Stimulated activated effector memory CD8-positive, alpha-beta T cell treated with anti-CD3 and anti-CD28 coated beads, Interleukin-12 subunit alpha, Interleukin-12 subunit beta, amount 100 ng/mL, for 72 hours (primary cell): ENCODE data around the gene ENHO.
"Not testable (repeated sequence)": the region's sequence is repeated elsewhere in the genome, so short reads cannot be mapped to it uniquely, and the experiment has no call there.

Experiments
- ATAC-seq: fragments of 150-1000 bp; cut with Tn5 transposase; 2 replicates; pipeline ENCODE4 v1.10.0; 2021
- DNase-seq, 2 donors: peaks; one replicate each; pipeline ENCODE4 v3.0.0; 2021 to 2022; ENCODE audit warnings: low spot score in 2 of 2
- H3K27ac Mint-ChIP-seq: one replicate; pipeline ENCODE4 v1.8.0; 2022; ENCODE audit warnings: mild to moderate bottlenecking, mixed read lengths
- H3K36me3 Mint-ChIP-seq: one replicate; pipeline ENCODE4 v1.8.0; 2022; ENCODE audit warnings: mild to moderate bottlenecking, mixed read lengths
- H3K4me1 Mint-ChIP-seq: one replicate; pipeline ENCODE4 v1.8.0; 2022; ENCODE audit warnings: mixed read lengths
- H3K4me3 Mint-ChIP-seq: one replicate; pipeline ENCODE4 v1.8.0; 2022; ENCODE audit warnings: mild to moderate bottlenecking, mixed read lengths
- H3K9me3 Mint-ChIP-seq: one replicate; pipeline ENCODE4 v1.8.0; 2022; ENCODE audit warnings: mixed read lengths

The ENHO gene

DNA sequence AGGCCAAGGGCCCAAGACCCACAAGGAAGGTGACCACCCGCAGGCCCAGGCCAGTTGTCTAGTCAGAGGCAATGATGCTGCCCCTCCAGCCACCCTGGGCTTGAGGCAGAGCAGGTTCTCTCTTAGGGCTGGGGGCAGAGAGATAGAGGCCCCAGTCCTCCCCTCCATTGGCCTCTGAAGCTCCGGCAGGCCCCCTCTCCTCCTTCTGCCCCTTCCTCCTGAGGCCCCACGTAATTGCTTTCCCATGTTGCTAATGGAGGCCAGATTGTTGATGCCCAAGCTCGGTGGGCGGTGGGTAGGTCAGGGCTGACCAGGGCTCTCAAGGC is 26.6 kb upstream of the ENHO start:
- DNase-seq (no peak), ATAC-seq (no peak)
- Mint-ChIP-seq H3K9me3 (no peaks in the 10 kb centered on the region), H3K4me1 (no peaks in the 10 kb centered on the region), H3K36me3 (no peaks in the 10 kb centered on the region), H3K27ac (no peak overlapping the region), H3K4me3 (no peak overlapping the region)

DNA sequence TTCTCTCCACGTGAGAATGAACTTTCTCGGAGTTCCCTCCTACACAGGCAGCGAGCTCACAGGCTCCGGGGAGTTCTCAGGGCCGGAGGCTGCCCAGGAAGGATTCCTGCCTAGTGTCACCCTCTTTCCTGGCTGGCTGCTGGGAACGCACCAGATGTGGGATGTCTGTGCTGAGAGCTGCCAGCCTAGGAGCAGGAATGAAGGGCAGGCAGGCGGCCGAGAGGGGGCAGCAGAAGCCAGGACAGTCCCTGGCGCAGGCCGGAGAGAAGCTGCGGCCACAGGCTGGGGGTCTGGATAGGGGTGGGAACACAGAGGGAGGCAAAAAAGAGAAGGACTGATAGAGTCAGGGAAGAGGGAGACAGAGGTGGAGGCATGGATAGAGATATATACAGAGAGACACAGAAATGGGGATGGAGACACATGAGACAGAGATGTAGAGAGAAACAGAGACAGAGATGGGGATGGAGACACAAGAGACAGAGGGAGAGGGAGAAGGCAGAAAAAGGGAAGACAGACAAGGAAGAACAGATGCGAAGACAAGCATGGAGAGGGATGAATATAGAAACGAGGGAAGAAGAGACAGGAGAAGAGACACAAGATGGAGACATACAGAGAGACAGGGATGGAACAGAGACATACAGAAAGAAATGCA is 25.3 kb upstream of the ENHO start:
- Mint-ChIP-seq H3K9me3 (no peaks in the 10 kb centered on the region), H3K36me3 (no peaks in the 10 kb centered on the region)
- DNase-seq: peak; percentile 22 to 59

DNA sequence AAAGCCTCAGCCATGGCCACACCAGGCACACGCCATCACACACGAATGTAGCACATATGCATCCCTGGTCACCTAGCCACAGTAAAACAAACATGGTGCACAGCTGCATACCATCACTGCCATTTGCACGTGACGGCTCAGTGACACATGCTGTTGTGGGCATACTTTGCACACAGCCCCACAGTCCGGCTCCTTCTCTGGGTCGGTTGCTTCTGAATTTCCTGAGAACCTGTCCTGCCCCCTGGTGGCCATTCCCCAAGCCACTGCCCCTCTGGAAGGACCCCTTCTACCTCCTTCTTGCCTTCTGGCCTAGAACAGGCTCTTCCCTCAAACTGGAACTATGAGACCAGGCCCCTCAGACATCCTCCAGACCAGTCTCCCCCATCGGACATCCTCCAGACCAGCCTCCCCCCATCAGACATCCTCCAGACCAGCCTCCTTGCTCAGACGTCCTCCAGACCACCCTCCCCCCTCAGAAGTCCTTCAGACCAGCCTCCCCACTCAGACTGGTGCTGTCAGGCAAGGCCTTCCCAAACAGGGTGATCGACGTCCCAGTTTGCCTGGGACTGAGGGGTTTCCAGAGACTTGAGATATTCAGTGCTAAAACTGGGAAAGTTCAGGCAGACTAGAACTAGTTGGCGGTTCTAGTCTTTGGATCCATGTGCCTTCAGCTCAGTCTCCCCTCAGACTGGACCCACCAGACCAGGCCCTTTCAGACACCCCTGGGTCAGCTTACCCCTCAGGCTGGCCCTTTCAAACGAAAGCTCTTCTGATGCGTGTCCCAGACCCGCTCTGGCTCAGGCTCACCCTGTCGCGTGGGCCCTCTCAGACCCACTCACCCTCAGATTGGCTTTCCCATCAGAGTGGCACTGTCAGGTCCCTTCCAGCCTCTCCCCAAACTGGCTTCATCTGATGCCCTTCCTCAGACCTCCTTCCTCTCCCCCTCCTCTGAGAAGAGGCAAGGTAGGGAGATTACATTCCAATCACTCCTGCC is 24.3 kb upstream of the ENHO start:
- Mint-ChIP-seq H3K4me3 (no peak overlapping the region), H3K9me3 (no peaks in the 10 kb centered on the region), H3K4me1 (no peaks in the 10 kb centered on the region), H3K27ac (no peak overlapping the region), H3K36me3 (no peaks in the 10 kb centered on the region)
- DNase-seq: peak; percentile 30 to 77
- peak; percentile 67 for ATAC-seq

More for the DNA sequence above, 25.3 kb upstream of the ENHO start:
- peak; percentile 54 for ATAC-seq
- Mint-ChIP-seq H3K27ac (no peak overlapping the region), H3K4me3 (no peak overlapping the region), H3K4me1 (no peaks in the 10 kb centered on the region)

DNA sequence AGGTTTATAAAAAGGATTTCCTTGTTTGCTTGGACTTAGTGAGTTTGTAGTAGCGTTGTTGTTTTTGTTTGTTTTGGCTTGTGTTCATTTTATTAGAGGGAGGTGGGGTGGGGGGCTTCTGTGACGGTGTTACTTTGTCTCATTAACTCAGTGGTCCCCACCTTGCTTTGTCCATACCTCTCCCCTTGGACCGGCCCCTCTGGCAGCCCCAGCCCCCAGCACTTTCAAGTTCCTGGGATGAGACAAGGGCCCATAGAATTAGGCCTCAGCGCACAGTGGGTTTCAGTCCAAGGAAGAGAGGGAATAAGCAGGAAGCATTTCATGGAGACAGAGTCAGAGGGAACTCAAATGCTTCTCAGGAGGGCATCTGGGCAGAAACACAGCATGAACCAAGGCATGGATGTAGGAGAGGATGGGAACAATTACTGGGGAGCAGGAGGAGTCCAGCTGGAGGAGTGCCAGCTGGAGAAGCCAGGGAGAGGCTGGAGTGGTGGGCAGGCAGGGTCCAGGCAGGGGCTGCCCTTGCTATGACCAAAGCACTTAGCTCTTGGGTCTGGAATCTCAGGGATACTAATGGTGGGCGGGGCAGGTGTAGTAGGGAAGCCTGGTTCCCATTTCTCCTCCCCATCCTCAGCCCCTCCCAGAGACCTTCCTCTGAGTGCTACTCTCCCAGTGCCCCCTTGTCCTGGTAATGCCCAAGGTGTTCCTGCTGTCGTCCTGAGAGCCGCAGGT is 23.5 kb upstream of the ENHO start:
- DNase-seq (no peak), ATAC-seq (no peak)
- no peaks in the 10 kb centered on the region for H3K9me3 Mint-ChIP-seq
- H3K27ac Mint-ChIP-seq: no peak overlapping the region
- no peak overlapping the region for H3K4me3 Mint-ChIP-seq
- H3K4me1 Mint-ChIP-seq: no peaks in the 10 kb centered on the region
- no peaks in the 10 kb centered on the region for H3K36me3 Mint-ChIP-seq

DNA sequence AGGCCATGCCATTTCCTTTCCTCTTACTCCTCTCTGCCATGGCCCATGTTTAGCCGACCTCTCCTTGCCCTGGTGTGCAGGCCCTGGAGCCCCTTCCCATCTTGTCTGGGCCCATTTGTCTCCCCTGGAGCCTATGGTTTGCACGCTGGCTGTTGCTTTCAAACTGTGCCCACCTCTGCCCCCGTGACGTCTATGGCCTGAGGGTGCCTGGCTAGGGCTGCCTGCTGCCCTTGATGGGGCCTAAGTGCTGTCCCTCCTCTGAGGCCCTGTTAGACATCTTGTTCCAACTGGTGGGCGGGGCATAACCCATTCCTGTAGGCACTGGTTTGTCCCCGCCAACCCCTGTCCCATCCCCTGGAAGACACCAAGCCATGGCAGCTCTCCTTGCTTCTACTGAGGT is 22.7 kb upstream of the ENHO start:
- H3K36me3 Mint-ChIP-seq: no peaks in the 10 kb centered on the region
- H3K9me3 Mint-ChIP-seq: no peaks in the 10 kb centered on the region
- no peak for DNase-seq
- no peak for ATAC-seq
- no peak overlapping the region for H3K27ac Mint-ChIP-seq
- no peak overlapping the region for H3K4me3 Mint-ChIP-seq
- H3K4me1 Mint-ChIP-seq: no peaks in the 10 kb centered on the region

DNA sequence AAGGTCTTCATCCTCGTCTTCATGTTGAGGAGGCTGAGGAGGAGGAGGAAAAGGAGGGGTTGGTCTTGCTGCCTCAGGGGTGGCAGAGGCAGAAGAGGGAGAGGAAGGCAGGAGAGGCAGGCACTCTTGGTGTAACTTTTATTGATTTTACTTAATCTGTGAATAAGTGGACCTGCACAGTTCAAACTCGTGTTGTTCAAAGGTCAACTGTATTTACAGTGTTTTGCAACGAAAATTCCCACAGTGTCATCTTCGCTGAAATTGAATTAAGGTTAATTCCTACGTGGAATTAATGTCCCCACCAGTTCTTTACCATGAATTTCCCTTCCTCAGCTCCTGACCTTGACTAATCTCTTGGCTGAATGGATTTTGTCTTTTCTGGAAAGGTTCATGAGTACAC is 21.2 kb upstream of the ENHO start:
- Mint-ChIP-seq H3K27ac (no peak overlapping the region), H3K36me3 (no peaks in the 10 kb centered on the region), H3K4me3 (no peak overlapping the region), H3K4me1 (no peaks in the 10 kb centered on the region), H3K9me3 (no peaks in the 10 kb centered on the region)
- DNase-seq (no peak), ATAC-seq (no peak)

DNA sequence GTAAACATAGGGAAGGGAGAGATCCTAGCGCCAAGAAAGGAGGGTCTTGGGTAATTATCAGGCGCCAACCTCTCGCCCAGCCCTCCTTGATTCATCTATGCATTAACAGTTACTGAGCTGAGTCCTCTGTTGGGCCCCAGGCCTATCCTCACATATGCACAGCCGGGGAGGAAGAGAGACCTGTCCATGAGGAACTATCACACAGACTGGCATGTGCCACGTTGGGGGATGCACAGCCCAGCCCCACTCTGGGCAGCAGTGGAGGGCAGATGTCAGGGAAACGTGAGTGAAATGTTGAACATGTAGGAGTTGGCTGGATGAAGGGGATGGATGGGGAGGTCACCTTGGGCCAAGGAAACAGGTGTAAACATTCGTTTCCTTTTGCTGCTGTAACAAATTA is 18.8 kb upstream of the ENHO start:
- H3K9me3 Mint-ChIP-seq: no peaks in the 10 kb centered on the region
- no peak overlapping the region for H3K4me3 Mint-ChIP-seq
- H3K4me1 Mint-ChIP-seq: no peaks in the 10 kb centered on the region
- no peak for ATAC-seq
- no peak for DNase-seq
- H3K36me3 Mint-ChIP-seq: no peaks in the 10 kb centered on the region
- no peak overlapping the region for H3K27ac Mint-ChIP-seq

DNA sequence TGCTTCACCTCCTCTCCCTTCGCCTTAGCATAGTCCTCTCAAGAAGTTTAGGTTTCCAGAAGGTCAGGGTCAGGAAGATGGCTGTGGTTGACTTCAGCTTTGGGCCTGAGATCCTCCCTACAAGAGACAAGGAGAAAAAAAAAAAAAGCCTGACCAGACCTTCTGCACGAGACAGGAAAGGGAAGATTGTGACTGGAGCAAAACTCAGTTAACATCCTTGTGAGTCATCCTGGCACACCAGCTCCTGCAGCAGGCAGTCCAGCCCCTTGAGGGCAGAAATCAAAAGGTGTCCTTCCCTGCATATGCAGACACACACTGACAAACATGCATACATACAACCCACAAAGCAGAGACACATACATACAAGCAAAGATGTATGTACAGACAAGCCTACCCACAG is 18.0 kb upstream of the ENHO start:
- ATAC-seq (no peak), DNase-seq (no peak)
- H3K9me3 Mint-ChIP-seq: no peaks in the 10 kb centered on the region
- no peak overlapping the region for H3K27ac Mint-ChIP-seq
- no peak overlapping the region for H3K4me3 Mint-ChIP-seq
- no peaks in the 10 kb centered on the region for H3K4me1 Mint-ChIP-seq
- H3K36me3 Mint-ChIP-seq: no peaks in the 10 kb centered on the region

DNA sequence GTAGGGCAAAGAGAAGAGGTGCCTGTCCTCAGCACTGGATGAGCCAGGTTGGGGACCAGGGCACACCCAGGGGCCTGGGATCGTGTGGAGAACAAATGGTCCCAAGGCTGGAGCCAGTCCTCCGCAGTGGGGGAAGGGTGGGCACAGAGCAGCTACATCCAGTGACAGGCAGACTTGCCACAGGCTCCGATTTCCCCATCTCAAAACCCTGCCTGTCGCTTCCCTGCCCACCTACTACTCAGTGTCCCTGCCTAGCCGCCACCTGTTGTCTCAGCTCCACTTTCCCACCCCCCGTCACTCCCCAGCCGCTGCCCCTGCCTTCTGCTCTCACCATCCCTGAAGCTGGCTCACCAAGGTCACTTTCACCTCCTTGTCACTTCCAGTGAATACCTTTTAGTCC is 13.9 kb upstream of the ENHO start:
- Mint-ChIP-seq H3K4me3 (no peak overlapping the region), H3K27ac (no peak overlapping the region), H3K4me1 (no peaks in the 10 kb centered on the region), H3K36me3 (no peaks in the 10 kb centered on the region), H3K9me3 (no peaks in the 10 kb centered on the region)
- DNase-seq (no peak), ATAC-seq (no peak)

DNA sequence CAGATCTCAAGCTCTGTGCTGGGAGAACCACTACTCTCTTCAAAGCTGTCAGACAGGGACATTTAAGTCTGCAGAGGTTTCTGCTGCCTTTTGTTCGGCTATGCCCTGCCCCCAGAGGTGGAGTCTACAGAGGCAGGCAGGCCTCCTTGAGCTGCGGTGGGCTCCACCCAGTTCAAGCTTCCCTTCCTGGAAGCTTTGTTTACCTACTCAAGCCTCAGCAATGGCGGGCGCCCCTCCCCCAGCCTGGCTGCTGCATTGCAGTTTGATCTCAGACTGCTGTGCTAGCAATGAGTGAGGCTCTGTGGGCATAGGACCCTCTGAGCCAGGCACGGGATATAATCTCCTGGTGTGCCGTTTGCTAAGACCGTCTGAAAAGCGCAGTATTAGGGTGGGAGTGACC is 9.3 kb upstream of the ENHO start:
- not testable (repeated sequence) for H3K36me3 Mint-ChIP-seq, H3K4me1 Mint-ChIP-seq, H3K9me3 Mint-ChIP-seq, ATAC-seq, DNase-seq, H3K27ac Mint-ChIP-seq, H3K4me3 Mint-ChIP-seq

DNA sequence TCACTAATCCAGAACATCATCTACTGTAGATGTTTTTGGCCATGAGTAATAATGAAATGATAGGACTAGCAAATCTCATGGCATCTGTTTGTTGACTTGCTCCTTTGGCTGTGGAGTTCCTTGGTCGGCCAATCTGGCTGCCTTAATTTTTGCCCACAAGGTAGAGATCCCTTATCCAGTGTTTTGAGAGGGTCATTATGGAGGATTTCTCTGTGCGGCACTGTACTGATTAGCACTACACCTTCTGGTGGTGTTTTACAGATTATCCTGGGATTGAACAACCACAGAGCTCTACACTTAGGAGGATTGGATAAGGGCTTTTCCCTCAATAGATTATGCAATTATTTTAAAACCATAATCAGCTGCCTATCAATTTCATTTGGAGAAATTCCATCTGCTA is 3.2 kb upstream of the ENHO start:
- Mint-ChIP-seq H3K4me3 (no peak overlapping the region), H3K4me1 (peaks cover 14% of the 10 kb centered on the region), H3K9me3 (no peaks in the 10 kb centered on the region), H3K27ac (no peak overlapping the region), H3K36me3 (no peaks in the 10 kb centered on the region)
- ATAC-seq (no peak), DNase-seq (no peak)

DNA sequence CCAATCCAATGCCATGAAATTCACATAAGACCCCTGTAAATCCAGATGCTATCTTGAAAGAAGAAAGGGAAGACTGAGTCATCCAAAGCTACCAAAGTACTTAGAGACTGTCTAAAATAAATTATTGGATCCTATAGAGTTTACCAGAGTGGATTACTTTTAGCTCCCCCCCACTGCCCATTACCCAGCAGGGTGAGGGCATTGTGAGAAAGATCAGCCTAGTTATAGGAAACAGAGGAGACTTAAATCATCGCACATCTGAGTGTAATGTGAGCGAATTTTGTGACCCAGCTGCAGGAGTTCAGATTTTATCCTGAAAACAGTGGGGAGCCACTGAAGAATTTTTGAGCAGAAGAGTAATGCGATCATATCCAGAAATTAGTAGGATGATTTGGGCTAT is 1.6 kb upstream of the ENHO start:
- Mint-ChIP-seq H3K4me1 (peaks cover 14% of the 10 kb centered on the region), H3K9me3 (no peaks in the 10 kb centered on the region), H3K4me3 (no peak overlapping the region), H3K27ac (no peak overlapping the region), H3K36me3 (no peaks in the 10 kb centered on the region)
- ATAC-seq (no peak), DNase-seq (no peak)

DNA sequence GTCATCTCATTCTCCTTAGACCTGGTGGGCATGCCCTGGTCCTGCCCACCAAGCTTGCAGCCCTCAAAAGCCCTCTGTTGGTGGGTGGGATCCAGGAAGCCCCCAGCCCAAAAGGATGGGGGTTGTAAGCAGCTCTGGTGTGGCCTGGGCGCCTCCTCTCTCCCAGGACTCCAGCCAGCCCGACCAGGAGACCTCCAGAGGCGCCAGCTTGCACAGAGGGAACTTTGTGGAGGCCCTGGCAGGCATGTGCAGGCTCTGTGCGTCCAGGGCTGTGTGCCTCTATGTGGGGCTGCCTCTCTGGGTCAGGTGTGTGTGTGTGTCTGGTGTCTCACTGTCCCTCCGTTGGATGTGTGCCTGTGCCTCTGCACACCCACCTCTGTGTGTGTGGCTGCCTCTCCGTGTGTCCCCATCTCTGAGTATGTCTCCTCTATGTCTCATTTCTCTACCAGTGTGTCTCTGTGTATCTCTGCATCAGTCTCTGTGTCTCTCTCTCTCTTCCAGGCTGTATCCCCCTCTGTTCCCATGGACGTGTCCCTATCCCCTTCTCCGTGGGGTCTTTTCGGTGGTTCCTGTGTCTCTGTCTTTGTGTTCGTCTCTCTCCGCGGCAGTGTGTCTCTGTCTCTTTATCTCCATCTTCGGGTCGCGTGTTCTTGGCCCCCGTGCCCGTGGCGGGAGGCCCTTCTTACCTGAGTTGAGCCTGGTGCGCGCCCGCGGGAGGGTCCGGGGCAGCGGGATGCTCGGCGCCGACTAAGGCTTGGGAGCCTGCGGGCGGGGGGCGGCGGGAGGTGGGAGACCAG is 501 bp downstream of the ENHO start:
- Mint-ChIP-seq H3K27ac (peak overlapping the region; percentile 27), H3K9me3 (no peaks in the 10 kb centered on the region), H3K36me3 (no peaks in the 10 kb centered on the region), H3K4me1 (peaks cover 14% of the 10 kb centered on the region), H3K4me3 (peak overlapping the region; percentile 66)
- DNase-seq (no peak), ATAC-seq (no peak)

DNA sequence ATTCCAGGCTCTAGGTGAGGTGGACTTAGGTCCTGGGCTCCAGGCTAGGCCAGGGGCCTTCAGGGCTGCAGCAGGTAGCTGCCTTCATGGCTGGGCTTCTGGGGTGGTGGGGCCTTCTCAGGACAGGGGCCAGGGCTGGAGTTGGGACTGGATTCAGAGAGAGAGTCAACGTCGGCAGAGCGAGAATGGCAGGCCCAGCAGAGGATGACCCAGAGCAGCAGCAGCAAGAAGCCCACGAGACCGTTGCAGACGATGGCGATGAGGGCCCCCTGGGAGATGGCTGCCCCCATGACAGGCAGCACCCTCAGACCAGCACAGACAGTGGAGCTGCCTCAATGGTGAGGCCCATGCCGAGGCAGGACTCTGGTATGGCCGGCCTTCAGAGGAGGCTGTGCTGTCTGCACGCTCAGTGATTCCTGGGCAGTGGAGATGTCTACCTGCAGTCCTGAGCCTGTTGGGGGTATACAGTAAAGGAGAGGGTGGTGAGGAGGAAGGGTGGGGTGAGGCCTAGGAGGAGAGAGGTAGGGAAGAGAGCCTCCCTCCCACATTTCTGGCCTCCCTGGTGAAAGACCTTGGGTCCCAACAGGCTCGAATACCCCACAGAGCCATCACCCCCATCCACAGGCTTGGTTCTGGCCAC is 1.3 kb downstream of the ENHO start:
- Mint-ChIP-seq H3K4me1 (peaks cover 14% of the 10 kb centered on the region), H3K36me3 (no peaks in the 10 kb centered on the region), H3K9me3 (no peaks in the 10 kb centered on the region), H3K4me3 (no peak overlapping the region), H3K27ac (no peak overlapping the region)
- no peak for DNase-seq
- no peak for ATAC-seq
